ENCODE data around the gene UQCRHL.

DNA sequence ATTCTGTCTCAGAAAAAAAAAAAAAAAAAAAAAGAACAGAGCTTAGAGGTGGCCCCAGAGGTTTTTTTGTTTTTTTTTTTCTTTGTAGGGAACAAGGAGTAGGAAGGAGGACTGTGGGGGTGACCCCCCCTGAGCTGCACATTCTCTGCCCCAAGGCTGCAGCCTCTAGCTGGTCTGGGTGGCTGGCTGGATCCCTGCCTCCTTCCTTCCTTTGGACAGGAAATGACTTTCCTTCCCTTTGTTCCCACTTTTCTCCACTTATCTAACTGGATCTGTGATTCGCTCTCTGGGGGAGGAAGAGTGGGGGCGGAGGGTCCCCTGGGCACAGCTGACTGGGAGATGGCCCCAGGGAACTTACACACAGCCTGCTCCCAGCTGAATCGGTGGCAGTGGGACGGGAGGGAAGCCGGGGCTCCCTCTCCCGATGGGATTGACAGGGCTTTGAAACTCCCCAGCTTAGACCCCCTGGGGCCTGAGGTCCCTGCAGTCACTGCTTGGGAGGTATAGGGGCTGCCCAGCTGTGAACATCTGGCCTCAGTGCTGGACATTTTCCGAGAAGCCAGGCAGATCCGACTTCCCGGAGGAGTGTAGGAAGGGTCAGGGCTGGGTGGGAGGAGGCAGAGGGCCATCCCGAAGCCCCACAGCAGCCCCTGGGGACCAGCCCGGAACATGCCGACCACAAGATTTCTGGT lies 46.8 kb downstream of the UQCRHL start:
- TF ChIP-seq EZH2 (IDR thresholded peaks at IDR 0.05) (no peak), EZH2phosphoT487 (IDR thresholded peaks at IDR 0.05) (no peak)
- TF ChIP-seq, protein P1, sequence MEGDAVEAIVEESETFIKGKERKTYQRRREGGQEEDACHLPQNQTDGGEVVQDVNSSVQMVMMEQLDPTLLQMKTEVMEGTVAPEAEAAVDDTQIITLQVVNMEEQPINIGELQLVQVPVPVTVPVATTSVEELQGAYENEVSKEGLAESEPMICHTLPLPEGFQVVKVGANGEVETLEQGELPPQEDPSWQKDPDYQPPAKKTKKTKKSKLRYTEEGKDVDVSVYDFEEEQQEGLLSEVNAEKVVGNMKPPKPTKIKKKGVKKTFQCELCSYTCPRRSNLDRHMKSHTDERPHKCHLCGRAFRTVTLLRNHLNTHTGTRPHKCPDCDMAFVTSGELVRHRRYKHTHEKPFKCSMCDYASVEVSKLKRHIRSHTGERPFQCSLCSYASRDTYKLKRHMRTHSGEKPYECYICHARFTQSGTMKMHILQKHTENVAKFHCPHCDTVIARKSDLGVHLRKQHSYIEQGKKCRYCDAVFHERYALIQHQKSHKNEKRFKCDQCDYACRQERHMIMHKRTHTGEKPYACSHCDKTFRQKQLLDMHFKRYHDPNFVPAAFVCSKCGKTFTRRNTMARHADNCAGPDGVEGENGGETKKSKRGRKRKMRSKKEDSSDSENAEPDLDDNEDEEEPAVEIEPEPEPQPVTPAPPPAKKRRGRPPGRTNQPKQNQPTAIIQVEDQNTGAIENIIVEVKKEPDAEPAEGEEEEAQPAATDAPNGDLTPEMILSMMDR (IDR thresholded peaks at IDR 0.05): no peak

Data from neural progenitor cell (in vitro differentiated cells).